ENCODE measurements around the gene INAFM1. TPM values are rescaled to one million over a fixed set of nuclear protein-coding genes. Genes with fewer than 3 reads are reported as not detected.

The INAFM1 gene
- total and polyA plus RNA-seq, 9 of the 15 experiments (the other 6 are each of a cell fraction or from before 2014, with no cell fraction given), result 0.71 to 30.9 (median 3.1) TPM

DNA sequence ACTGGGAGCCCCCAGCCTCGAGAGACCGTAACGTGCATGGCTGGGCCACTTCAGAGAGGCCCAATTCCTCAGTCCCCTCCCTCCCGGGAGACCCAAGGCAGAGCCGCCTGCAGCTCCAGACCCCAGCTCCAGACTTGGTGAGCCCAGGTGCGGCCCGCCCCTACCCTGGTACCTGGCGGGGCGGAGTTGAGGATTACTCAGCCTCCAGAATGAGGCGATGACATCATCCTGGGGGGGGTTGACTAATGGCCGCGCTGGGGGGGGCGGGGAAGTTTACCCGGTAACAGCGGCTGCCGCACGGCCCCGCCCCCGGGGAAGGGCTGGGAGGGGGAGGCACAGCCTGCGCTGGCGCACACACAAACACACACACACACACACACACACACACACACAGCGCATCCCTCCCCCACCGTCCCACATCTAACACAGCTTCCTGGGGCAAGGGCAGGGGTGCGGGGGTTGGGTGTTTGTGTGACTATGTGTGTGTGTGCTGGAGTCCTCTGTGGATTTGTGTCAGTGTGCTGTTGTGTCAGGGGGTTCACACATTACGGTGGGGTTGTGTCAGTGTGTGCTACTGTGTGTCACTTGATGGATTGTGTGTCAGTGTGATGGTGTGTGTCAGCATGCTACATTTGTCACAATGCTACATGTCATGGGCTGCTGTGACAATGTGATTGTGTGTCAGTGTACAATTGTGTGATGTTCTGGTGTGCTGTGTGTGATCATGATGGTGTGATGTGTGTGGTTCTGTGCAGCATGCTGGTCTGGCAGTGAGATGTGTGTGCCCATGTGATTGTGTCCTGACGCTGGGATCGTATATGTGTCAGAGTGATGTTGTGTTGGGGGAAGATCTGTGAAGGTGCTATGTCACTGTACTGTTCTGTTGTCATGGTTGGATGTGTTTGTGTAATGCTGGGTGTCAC is 33.4 kb upstream of the INAFM1 start (continued):
- TF ChIP-seq, protein P1, sequence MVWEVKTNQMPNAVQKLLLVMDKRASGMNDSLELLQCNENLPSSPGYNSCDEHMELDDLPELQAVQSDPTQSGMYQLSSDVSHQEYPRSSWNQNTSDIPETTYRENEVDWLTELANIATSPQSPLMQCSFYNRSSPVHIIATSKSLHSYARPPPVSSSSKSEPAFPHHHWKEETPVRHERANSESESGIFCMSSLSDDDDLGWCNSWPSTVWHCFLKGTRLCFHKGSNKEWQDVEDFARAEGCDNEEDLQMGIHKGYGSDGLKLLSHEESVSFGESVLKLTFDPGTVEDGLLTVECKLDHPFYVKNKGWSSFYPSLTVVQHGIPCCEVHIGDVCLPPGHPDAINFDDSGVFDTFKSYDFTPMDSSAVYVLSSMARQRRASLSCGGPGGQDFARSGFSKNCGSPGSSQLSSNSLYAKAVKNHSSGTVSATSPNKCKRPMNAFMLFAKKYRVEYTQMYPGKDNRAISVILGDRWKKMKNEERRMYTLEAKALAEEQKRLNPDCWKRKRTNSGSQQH (CRISPR knock-in tag; IDR thresholded peaks at IDR 0.05), result peak; percentile 72; the same call in 1 of the 2 replicates
- TF ChIP-seq RBM25 (IDR thresholded peaks at IDR 0.05; ENCODE audit: low read depth, low read length, severe bottlenecking) (no peak), SMAD3 (CRISPR knock-in tag; conservative IDR thresholded peaks at IDR 0.05) (0 out of 2 replicates have a peak, but pooled peaks have one; percentile 41), ZBTB1 (CRISPR knock-in tag; IDR thresholded peaks at IDR 0.05; ENCODE audit: borderline replicate concordance, low read depth) (no peak), RFX5 (IDR thresholded peaks at IDR 0.05; ENCODE audit: low read depth, low read length) (peak; percentile 88), FOSL1 (tag; conservative IDR thresholded peaks at IDR 0.05) (peak; percentile 94), NEUROD1 (IDR thresholded peaks at IDR 0.05; ENCODE audit: borderline replicate concordance, low read depth, low read length, partially characterized antibody) (peak; percentile 39), HDAC1 (IDR thresholded peaks at IDR 0.05) (0 out of 4 replicates have a peak, but pooled peaks of 1 of the 2 experiments have one; percentile 66), MECOM (CRISPR knock-in tag; IDR thresholded peaks at IDR 0.05) (no peak), ELF1 (tag; IDR thresholded peaks at IDR 0.05) (no peak; the same call in 1 of the 2 replicates), CTBP1 (IDR thresholded peaks at IDR 0.05; ENCODE audit: borderline replicate concordance) (peak; percentile 57)
- TF ChIP-seq, protein P2, sequence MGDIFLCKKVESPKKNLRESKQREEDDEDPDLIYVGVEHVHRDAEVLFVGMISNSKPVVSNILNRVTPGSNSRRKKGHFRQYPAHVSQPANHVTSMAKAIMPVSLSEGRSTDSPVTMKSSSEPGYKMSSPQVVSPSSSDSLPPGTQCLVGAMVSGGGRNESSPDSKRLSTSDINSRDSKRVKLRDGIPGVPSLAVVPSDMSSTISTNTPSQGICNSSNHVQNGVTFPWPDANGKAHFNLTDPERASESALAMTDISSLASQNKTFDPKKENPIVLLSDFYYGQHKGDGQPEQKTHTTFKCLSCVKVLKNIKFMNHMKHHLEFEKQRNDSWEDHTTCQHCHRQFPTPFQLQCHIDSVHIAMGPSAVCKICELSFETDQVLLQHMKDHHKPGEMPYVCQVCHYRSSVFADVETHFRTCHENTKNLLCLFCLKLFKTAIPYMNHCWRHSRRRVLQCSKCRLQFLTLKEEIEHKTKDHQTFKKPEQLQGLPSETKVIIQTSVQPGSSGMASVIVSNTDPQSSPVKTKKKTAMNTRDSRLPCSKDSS (IDR thresholded peaks at IDR 0.05; ENCODE audit: low read depth, partially characterized antibody), result no peak
- TF ChIP-seq, protein P3, sequence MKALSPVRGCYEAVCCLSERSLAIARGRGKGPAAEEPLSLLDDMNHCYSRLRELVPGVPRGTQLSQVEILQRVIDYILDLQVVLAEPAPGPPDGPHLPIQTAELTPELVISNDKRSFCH (CRISPR knock-in tag; IDR thresholded peaks at IDR 0.05), result no peak
- TF ChIP-seq, protein P3 (tag; IDR thresholded peaks at IDR 0.05), result peak; percentile 76
- TF ChIP-seq, protein P4, sequence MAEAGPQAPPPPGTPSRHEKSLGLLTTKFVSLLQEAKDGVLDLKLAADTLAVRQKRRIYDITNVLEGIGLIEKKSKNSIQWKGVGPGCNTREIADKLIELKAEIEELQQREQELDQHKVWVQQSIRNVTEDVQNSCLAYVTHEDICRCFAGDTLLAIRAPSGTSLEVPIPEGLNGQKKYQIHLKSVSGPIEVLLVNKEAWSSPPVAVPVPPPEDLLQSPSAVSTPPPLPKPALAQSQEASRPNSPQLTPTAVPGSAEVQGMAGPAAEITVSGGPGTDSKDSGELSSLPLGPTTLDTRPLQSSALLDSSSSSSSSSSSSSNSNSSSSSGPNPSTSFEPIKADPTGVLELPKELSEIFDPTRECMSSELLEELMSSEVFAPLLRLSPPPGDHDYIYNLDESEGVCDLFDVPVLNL (CRISPR knock-in tag; IDR thresholded peaks at IDR 0.05; ENCODE audit: low read depth), result no peak
- TF ChIP-seq, protein P5, sequence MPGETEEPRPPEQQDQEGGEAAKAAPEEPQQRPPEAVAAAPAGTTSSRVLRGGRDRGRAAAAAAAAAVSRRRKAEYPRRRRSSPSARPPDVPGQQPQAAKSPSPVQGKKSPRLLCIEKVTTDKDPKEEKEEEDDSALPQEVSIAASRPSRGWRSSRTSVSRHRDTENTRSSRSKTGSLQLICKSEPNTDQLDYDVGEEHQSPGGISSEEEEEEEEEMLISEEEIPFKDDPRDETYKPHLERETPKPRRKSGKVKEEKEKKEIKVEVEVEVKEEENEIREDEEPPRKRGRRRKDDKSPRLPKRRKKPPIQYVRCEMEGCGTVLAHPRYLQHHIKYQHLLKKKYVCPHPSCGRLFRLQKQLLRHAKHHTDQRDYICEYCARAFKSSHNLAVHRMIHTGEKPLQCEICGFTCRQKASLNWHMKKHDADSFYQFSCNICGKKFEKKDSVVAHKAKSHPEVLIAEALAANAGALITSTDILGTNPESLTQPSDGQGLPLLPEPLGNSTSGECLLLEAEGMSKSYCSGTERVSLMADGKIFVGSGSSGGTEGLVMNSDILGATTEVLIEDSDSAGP (CRISPR knock-in tag; IDR thresholded peaks at IDR 0.05), result 0 out of 2 replicates have a peak, but pooled peaks have one; percentile 31

Measured in K562 (cell line).